HepG2 (cell line): ENCODE measurements around the gene C1orf198. TPM values are rescaled to one million over a fixed set of nuclear protein-coding genes. Genes with fewer than 3 reads are reported as not detected.

Experiments used
- ATAC-seq: fragments of 200-7000 bp; cut with Tn5 transposase; 3 replicates; pipeline ENCODE4 v1.9.1; 2020; ENCODE audit warnings: mild to moderate bottlenecking, moderate library complexity
- BruUV-seq: library from RNA; stranded (reverse); fragments of 400-500 nt; replicated peaks from 2 replicates; lab custom pipeline; 2021; lab: Mats Ljungman, UMichigan
- CTCF ChIA-PET: fragments of 300-600 bp; formaldehyde crosslinking; extraction: SDS; loops from one replicate; lab custom pipeline; 2021; ENCODE audit warnings: low total read pairs, inconsistent platforms, low intra/inter-chr PET ratio; lab: Yijun Ruan, JAX
- POLR2A ChIA-PET: fragments of 350-600 bp; sonication (Branson Sonifier 250); formaldehyde crosslinking; loops from one replicate; lab custom pipeline; 2020; ENCODE audit warnings: antibody characterized with exemption, inconsistent platforms; lab: Yijun Ruan, JAX
- DNase-seq: peaks from one replicate; pipeline ENCODE4 v3.0.0-alpha.2; 2015; ENCODE audit warnings: low spot score
- FAIRE-seq: peaks from 3 replicates; lab custom pipeline; 2011; peaks lifted over from hg19 to GRCh38; lab: Jason Lieb, UNC
- H2AFZ ChIP-seq: one replicate; pipeline ENCODE4 v1.6.1; 2011; ENCODE audit warnings: low read length, inconsistent platforms
- H3K27ac ChIP-seq: fragments of 300-600 bp; 3 replicates; pipeline ENCODE4 v1.8.0; 2011; ENCODE audit warnings: mixed run types, mild to moderate bottlenecking, mixed read lengths, low read length, inconsistent platforms; ENCODE audit not compliant: insufficient read depth; ENCODE audit errors: extremely low read length
- H3K27me3 ChIP-seq, 2 experiments: fragments of 200-600 bp in 1 of 2; 2 replicates in 1 of 2; 3 replicates in 1 of 2; pipeline versions ENCODE4 v1.6.0 to v1.8.0; 2011; ENCODE audit warnings: low read length in 2 of 2, mild to moderate bottlenecking in 2 of 2, moderate library complexity in 2 of 2, inconsistent platforms in 1 of 2; ENCODE audit not compliant: insufficient read depth in 2 of 2, control insufficient read depth in 1 of 2
- H3K36me3 ChIP-seq, 2 experiments: fragments of 200-600 bp in 1 of 2; replicated peaks in 1 of 2; 2 replicates in 1 of 2; 3 replicates in 1 of 2; pipeline versions ENCODE4 v1.5.1 to v1.8.0; 2011; ENCODE audit warnings: low read length in 2 of 2, inconsistent platforms in 1 of 2; ENCODE audit not compliant: insufficient read depth in 2 of 2, control insufficient read depth in 1 of 2
- H3K4me1 ChIP-seq: 2 replicates; pipeline ENCODE4 v1.5.1; 2012; ENCODE audit warnings: low read length, inconsistent platforms; ENCODE audit not compliant: insufficient read depth
- H3K4me2 ChIP-seq: 2 replicates; pipeline ENCODE4 v1.6.0; 2011; ENCODE audit warnings: low read depth, low read length, inconsistent platforms
- H3K4me3 ChIP-seq, 3 experiments: fragments of 200-600 bp in 1 of 3; sonication (generic), shearing (Covaris generic) in 1 of 3; replicated peaks in 1 of 3; 2 replicates each; pipeline ENCODE4 v1.5.1; 2011 to 2016; ENCODE audit warnings: low read length in 3 of 3, inconsistent platforms in 2 of 3, low read depth in 2 of 3, mild to moderate bottlenecking in 2 of 3, control low read depth in 1 of 3, mixed read lengths in 1 of 3; ENCODE audit not compliant: insufficient read depth in 1 of 3
- H3K79me2 ChIP-seq: one replicate; pipeline ENCODE4 v1.6.1; 2011; ENCODE audit warnings: low read length, inconsistent platforms; ENCODE audit not compliant: insufficient read depth
- H3K9ac ChIP-seq: 2 replicates; pipeline ENCODE4 v1.6.0; 2011; ENCODE audit warnings: mild to moderate bottlenecking, low read depth, low read length, inconsistent platforms; ENCODE audit not compliant: insufficient read depth
- H3K9me3 ChIP-seq: 2 replicates; pipeline ENCODE4 v1.5.1; 2012; ENCODE audit warnings: mild to moderate bottlenecking, low read length
- H4K20me1 ChIP-seq: 2 replicates; pipeline ENCODE4 v1.6.0; 2011; ENCODE audit warnings: inconsistent platforms, mild to moderate bottlenecking, low read length, moderate library complexity; ENCODE audit not compliant: insufficient read depth
- HMG20B ChIP-seq: conservative IDR thresholded peaks from 2 replicates; pipeline ENCODE4 v1.6.1; 2016; ENCODE audit warnings: missing genetic modification reagents, missing compliant biosample characterization
- KAT8 ChIP-seq: IDR thresholded peaks from 2 replicates; pipeline ENCODE4 v1.6.1; 2016; ENCODE audit warnings: missing genetic modification reagents, missing compliant biosample characterization
- NCOA1 ChIP-seq: sonication (generic); formaldehyde crosslinking; IDR thresholded peaks from 2 replicates; pipeline ENCODE4 v1.9.0; 2021; ENCODE audit warnings: missing genetic modification reagents
- SALL1 ChIP-seq: sonication (generic); formaldehyde crosslinking; IDR thresholded peaks from 2 replicates; pipeline ENCODE4 v1.8.0; 2022; ENCODE audit warnings: mild to moderate bottlenecking, missing genetic modification reagents
- SP140L ChIP-seq: sonication (generic); formaldehyde crosslinking; IDR thresholded peaks from 2 replicates; pipeline ENCODE4 v1.4.0; 2020; ENCODE audit warnings: missing genetic modification reagents, borderline replicate concordance
- TBL1XR1 ChIP-seq: fragments of 150-350 bp; IDR thresholded peaks from 2 replicates; pipeline ENCODE4 v1.6.1; 2014; ENCODE audit warnings: borderline replicate concordance, low read length; ENCODE audit not compliant: partially characterized antibody
- ZBTB4 ChIP-seq: sonication (generic); formaldehyde crosslinking; IDR thresholded peaks from 2 replicates; pipeline ENCODE4 v1.4.0; 2020; ENCODE audit warnings: missing genetic modification reagents, mild to moderate bottlenecking, borderline replicate concordance
- ZNF652 ChIP-seq: IDR thresholded peaks from 2 replicates; pipeline ENCODE4 v1.6.1; 2016; ENCODE audit warnings: low read depth, borderline replicate concordance
- ZSCAN22 ChIP-seq: sonication (generic); formaldehyde crosslinking; IDR thresholded peaks from 2 replicates; pipeline ENCODE4 v1.4.0; 2020; ENCODE audit warnings: mild to moderate bottlenecking, missing genetic modification reagents
- WGBS: methylation state at CpG from one replicate; pipeline ENCODE4 v1.1.6; 2017; ENCODE audit warnings: low lambda C conversion rate; 5-methylcytosine and 5-hydroxymethylcytosine counted together
- in situ Hi-C: cut with HindIII; loops from 2 replicates; pipeline ENCODE4 v1.10.0; 2017; ENCODE audit warnings: low pct_unique_long_range_greater_than_20kb; ENCODE audit not compliant: extremely low pct_ligation_motif_present
- intact Hi-C: fragments of 100-400 bp; cut with micrococcal nuclease; formaldehyde crosslinking; loops from one replicate; pipeline ENCODE4 v1.10.0; 2022; ENCODE audit not compliant: unreplicated experiment
- polyA plus RNA-seq, 8 experiments: library from polyadenylated mRNA; depleted of rRNA in 3 of 8; stranded (reverse) in 7 of 8; unstranded in 1 of 8; fragments of >200 nt; fragmentation: Illumina TruSeq in 4 of 8; extraction: Trizol in 4 of 8; gene quantifications; 2 replicates each; pipeline versions ENCODE4 v1.2.1 to v1.2.3, GENCODE V29; 2011 to 2016; ENCODE audit warnings: low read depth in 4 of 8, missing spikeins in 1 of 8, mixed read lengths in 1 of 8; ENCODE audit not compliant: insufficient read depth in 1 of 8
- total RNA-seq, 5 experiments: library from RNA; depleted of rRNA; stranded (reverse); fragments of >200 nt; fragmentation: Illumina TruSeq; extraction: Trizol; gene quantifications; 2 replicates each; pipeline ENCODE4 v1.2.3, GENCODE V29; 2016; ENCODE audit warnings: low read depth in 1 of 5
- TF ChIP-seq, protein P1 (sequence below): IDR thresholded peaks from 2 replicates; pipeline ENCODE4 v1.6.1; 2016; ENCODE audit warnings: control low read depth
- TF ChIP-seq, protein P2 (sequence below): sonication (generic); formaldehyde crosslinking; IDR thresholded peaks from 2 replicates; pipeline ENCODE4 v1.5.0; 2020; ENCODE audit warnings: missing genetic modification reagents
- TF ChIP-seq, protein P3 (sequence below): IDR thresholded peaks from 2 replicates; pipeline ENCODE4 v1.6.1; 2016; ENCODE audit warnings: low read depth, missing genetic modification reagents, missing compliant biosample characterization

The C1orf198 gene
- total and polyA plus RNA-seq, 2 of the 13 experiments (the other 11 are each of a cell fraction or from before 2014, with no cell fraction given), result 12.7 to 13.4 TPM

- POLR2A ChIA-PET, result no interaction called here
- no peaks in the 10 kb centered on the region for H3K9me3 ChIP-seq
- BruUV-seq, result no TSS peak
Measured at GRCh38 chr1:230836347-230836746, 32.0 kb downstream of the C1orf198 start.

More at GRCh38 chr1:230836347-230836746, 32.0 kb downstream of the C1orf198 start:
- no peaks in the 10 kb centered on the region for H3K4me1 ChIP-seq
- CTCF ChIA-PET, result no interaction called here
- in situ Hi-C loops, result no loop called here
- no peak overlapping the region for H3K27ac ChIP-seq
- no peaks in the 10 kb centered on the region for H4K20me1 ChIP-seq
- peaks cover 6 to 26% of the 10 kb centered on the region in 2 experiments; a peak in 4 of 5 replicates for H3K36me3 ChIP-seq
- FAIRE-seq (no peak), DNase-seq (no peak), ATAC-seq (no peak)
- H3K79me2 ChIP-seq, result no peaks in the 10 kb centered on the region
- intact Hi-C loops, result no loop called here
- H2AFZ ChIP-seq, result no peak overlapping the region
- H3K4me3 ChIP-seq, result no peak overlapping the region
- no peaks in the 10 kb centered on the region for H3K27me3 ChIP-seq
- no peak overlapping the region for H3K4me2 ChIP-seq
- no peak for TF ChIP-seq HMG20B
- no peak for TF ChIP-seq ZSCAN22 (CRISPR knock-in tag)
- TF ChIP-seq, protein P1, sequence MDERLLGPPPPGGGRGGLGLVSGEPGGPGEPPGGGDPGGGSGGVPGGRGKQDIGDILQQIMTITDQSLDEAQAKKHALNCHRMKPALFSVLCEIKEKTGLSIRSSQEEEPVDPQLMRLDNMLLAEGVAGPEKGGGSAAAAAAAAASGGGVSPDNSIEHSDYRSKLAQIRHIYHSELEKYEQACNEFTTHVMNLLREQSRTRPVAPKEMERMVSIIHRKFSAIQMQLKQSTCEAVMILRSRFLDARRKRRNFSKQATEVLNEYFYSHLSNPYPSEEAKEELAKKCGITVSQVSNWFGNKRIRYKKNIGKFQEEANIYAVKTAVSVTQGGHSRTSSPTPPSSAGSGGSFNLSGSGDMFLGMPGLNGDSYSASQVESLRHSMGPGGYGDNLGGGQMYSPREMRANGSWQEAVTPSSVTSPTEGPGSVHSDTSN (CRISPR knock-in tag), result no peak
- TF ChIP-seq, protein P2, sequence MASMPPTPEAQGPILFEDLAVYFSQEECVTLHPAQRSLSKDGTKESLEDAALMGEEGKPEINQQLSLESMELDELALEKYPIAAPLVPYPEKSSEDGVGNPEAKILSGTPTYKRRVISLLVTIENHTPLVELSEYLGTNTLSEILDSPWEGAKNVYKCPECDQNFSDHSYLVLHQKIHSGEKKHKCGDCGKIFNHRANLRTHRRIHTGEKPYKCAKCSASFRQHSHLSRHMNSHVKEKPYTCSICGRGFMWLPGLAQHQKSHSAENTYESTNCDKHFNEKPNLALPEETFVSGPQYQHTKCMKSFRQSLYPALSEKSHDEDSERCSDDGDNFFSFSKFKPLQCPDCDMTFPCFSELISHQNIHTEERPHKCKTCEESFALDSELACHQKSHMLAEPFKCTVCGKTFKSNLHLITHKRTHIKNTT, result no peak
- TF ChIP-seq ZNF652, result no peak
- TF ChIP-seq KAT8, result no peak
- TF ChIP-seq, protein P3, sequence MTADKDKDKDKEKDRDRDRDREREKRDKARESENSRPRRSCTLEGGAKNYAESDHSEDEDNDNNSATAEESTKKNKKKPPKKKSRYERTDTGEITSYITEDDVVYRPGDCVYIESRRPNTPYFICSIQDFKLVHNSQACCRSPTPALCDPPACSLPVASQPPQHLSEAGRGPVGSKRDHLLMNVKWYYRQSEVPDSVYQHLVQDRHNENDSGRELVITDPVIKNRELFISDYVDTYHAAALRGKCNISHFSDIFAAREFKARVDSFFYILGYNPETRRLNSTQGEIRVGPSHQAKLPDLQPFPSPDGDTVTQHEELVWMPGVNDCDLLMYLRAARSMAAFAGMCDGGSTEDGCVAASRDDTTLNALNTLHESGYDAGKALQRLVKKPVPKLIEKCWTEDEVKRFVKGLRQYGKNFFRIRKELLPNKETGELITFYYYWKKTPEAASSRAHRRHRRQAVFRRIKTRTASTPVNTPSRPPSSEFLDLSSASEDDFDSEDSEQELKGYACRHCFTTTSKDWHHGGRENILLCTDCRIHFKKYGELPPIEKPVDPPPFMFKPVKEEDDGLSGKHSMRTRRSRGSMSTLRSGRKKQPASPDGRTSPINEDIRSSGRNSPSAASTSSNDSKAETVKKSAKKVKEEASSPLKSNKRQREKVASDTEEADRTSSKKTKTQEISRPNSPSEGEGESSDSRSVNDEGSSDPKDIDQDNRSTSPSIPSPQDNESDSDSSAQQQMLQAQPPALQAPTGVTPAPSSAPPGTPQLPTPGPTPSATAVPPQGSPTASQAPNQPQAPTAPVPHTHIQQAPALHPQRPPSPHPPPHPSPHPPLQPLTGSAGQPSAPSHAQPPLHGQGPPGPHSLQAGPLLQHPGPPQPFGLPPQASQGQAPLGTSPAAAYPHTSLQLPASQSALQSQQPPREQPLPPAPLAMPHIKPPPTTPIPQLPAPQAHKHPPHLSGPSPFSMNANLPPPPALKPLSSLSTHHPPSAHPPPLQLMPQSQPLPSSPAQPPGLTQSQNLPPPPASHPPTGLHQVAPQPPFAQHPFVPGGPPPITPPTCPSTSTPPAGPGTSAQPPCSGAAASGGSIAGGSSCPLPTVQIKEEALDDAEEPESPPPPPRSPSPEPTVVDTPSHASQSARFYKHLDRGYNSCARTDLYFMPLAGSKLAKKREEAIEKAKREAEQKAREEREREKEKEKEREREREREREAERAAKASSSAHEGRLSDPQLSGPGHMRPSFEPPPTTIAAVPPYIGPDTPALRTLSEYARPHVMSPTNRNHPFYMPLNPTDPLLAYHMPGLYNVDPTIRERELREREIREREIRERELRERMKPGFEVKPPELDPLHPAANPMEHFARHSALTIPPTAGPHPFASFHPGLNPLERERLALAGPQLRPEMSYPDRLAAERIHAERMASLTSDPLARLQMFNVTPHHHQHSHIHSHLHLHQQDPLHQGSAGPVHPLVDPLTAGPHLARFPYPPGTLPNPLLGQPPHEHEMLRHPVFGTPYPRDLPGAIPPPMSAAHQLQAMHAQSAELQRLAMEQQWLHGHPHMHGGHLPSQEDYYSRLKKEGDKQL, result no peak
- no peak for TF ChIP-seq NCOA1 (CRISPR knock-in tag)
- TF ChIP-seq SALL1 (CRISPR knock-in tag), result no peak
- no peak for TF ChIP-seq TBL1XR1
- TF ChIP-seq SP140L, result no peak
- TF ChIP-seq ZBTB4 (CRISPR knock-in tag), result no peak
- WGBS, result 93% methylated on average over 5 of the region's 5 CpGs
- H3K9ac ChIP-seq, result no peak overlapping the region
